K562 (cell line): ENCODE measurements around the gene RGS3. TPM values are rescaled to one million over a fixed set of nuclear protein-coding genes. Genes with fewer than 3 reads are reported as not detected.

Source experiments
- ATAC-seq: fragments of 200-7000 bp; cut with Tn5 transposase; 3 replicates; pipeline ENCODE4 v1.9.1; 2020; ENCODE audit warnings: moderate library complexity
- BruUV-seq: library from RNA; stranded (reverse); fragments of 400-500 nt; replicated peaks from 2 replicates; lab custom pipeline; 2021; lab: Mats Ljungman, UMichigan
- CTCF ChIA-PET: fragments of 300-600 bp; formaldehyde crosslinking; extraction: SDS; loops from one replicate; lab custom pipeline; 2021; ENCODE audit warnings: low intra/inter-chr PET ratio; lab: Yijun Ruan, JAX
- POLR2A ChIA-PET: fragments of 300-600, 350-650 bp; sonication (Branson Sonifier 250); formaldehyde crosslinking; extraction: SDS; loops from one replicate; lab custom pipeline; 2021; ENCODE audit warnings: antibody characterized with exemption, inconsistent platforms; lab: Yijun Ruan, JAX
- DNase-seq, 4 experiments: peaks; one replicate each; pipeline versions ENCODE4 v3.0.0 to v3.0.0-alpha.2; 2011 to 2018; ENCODE audit warnings: low spot score in 3 of 4, mixed read lengths in 3 of 4; ENCODE audit errors: extremely low read depth in 1 of 4
- FAIRE-seq: peaks from 2 replicates; lab custom pipeline; 2011; peaks lifted over from hg19 to GRCh38; lab: Jason Lieb, UNC
- H2AFZ ChIP-seq: 2 replicates; pipeline ENCODE4 v1.6.0; 2011; ENCODE audit warnings: low read depth, low read length, control low read depth, inconsistent platforms
- H3K27ac ChIP-seq: fragments of 200-600 bp; 3 replicates; pipeline ENCODE4 v1.8.0; 2011; ENCODE audit warnings: low read depth, mild to moderate bottlenecking, control low read depth, inconsistent platforms, low read length, moderate library complexity, mixed read lengths; ENCODE audit errors: extremely low read depth
- H3K27me3 ChIP-seq, 2 experiments: fragments of 300-600 bp in 1 of 2; 2 replicates in 1 of 2; 3 replicates in 1 of 2; pipeline versions ENCODE4 v1.6.0 to v1.8.0; 2011; ENCODE audit warnings: inconsistent platforms in 2 of 2, low read length in 2 of 2, mild to moderate bottlenecking in 1 of 2, mixed read lengths in 1 of 2, moderate library complexity in 1 of 2; ENCODE audit not compliant: control insufficient read depth in 2 of 2, insufficient read depth in 2 of 2
- H3K36me3 ChIP-seq: fragments of 300-600 bp; 3 replicates; pipeline ENCODE4 v1.8.0; 2011; ENCODE audit warnings: mild to moderate bottlenecking, low read length, inconsistent platforms; ENCODE audit not compliant: control insufficient read depth, insufficient read depth
- H3K4me1 ChIP-seq, 2 experiments: fragments of 200-600 bp in 1 of 2; replicated peaks in 1 of 2; 2 replicates in 1 of 2; 3 replicates in 1 of 2; pipeline versions ENCODE4 v1.5.1 to v1.8.0; 2011; ENCODE audit warnings: inconsistent platforms in 2 of 2, low read length in 2 of 2, mild to moderate bottlenecking in 1 of 2, mixed read lengths in 1 of 2, moderate library complexity in 1 of 2; ENCODE audit not compliant: control insufficient read depth in 2 of 2, insufficient read depth in 2 of 2
- H3K4me2 ChIP-seq: 2 replicates; pipeline ENCODE4 v1.6.1; 2011; ENCODE audit warnings: low read length, control low read depth, inconsistent platforms, mixed read lengths; ENCODE audit not compliant: insufficient read depth
- H3K4me3 ChIP-seq: fragments of 200-600 bp; sonication (generic), shearing (Covaris generic); 2 replicates; pipeline ENCODE4 v1.5.1; 2016; ENCODE audit warnings: control low read depth, inconsistent platforms
- H3K79me2 ChIP-seq: fragments of 200-600 bp; 3 replicates; pipeline ENCODE4 v1.8.0; 2011; ENCODE audit warnings: low read length, inconsistent platforms; ENCODE audit not compliant: control insufficient read depth, insufficient read depth
- H3K9ac ChIP-seq, 2 experiments: 2 replicates each; pipeline versions ENCODE4 v1.6.0 to v1.6.1; 2011; ENCODE audit warnings: low read depth in 2 of 2, low read length in 2 of 2, control low read depth in 1 of 2, inconsistent platforms in 1 of 2, mild to moderate bottlenecking in 1 of 2, mixed read lengths in 1 of 2; ENCODE audit not compliant: insufficient read depth in 1 of 2
- H3K9me1 ChIP-seq: one replicate; pipeline ENCODE4 v1.6.0; 2011; ENCODE audit warnings: inconsistent platforms, mild to moderate bottlenecking, low read length, moderate library complexity; ENCODE audit not compliant: control insufficient read depth, insufficient read depth
- H3K9me3 ChIP-seq: replicated peaks from 2 replicates; pipeline ENCODE4 v1.5.1; 2011; ENCODE audit warnings: low read depth, low read length, inconsistent platforms; ENCODE audit not compliant: control insufficient read depth, insufficient read depth
- H4K20me1 ChIP-seq: replicated peaks from 2 replicates; pipeline ENCODE4 v1.6.1; 2011; ENCODE audit warnings: low read length, inconsistent platforms, mixed read lengths; ENCODE audit not compliant: control insufficient read depth, insufficient read depth
- BRD9 ChIP-seq: fragments of 450-650 bp; IDR thresholded peaks from 2 replicates; pipeline ENCODE4 v1.6.1; 2018; ENCODE audit warnings: low read depth; ENCODE audit not compliant: partially characterized antibody
- CBX5 ChIP-seq: IDR thresholded peaks from 2 replicates; pipeline ENCODE4 v1.6.1; 2014; ENCODE audit warnings: low read depth, borderline replicate concordance
- CBX8 ChIP-seq: fragments of 200-600 bp; sonication (generic); IDR thresholded peaks from 2 replicates; pipeline ENCODE4 v1.6.1; 2012; ENCODE audit warnings: borderline replicate concordance, mixed run types, low read depth, mild to moderate bottlenecking, moderate library complexity, mixed read lengths, low read length, control low read depth, inconsistent platforms; ENCODE audit not compliant: poor library complexity, severe bottlenecking; ENCODE audit errors: extremely low read depth
- DIDO1 ChIP-seq: fragments of 450-650 bp; IDR thresholded peaks from 2 replicates; pipeline ENCODE4 v1.6.1; 2016; ENCODE audit warnings: low read depth, missing biosample characterization, missing genetic modification characterization
- ELF2 ChIP-seq: fragments of 250-450 bp; sonication (Bioruptor Pico); IDR thresholded peaks from 2 replicates; pipeline ENCODE4 v1.5.0; 2021; ENCODE audit warnings: mild to moderate bottlenecking
- EP400 ChIP-seq: fragments of 450-650 bp; IDR thresholded peaks from 2 replicates; pipeline ENCODE4 v1.6.1; 2017; ENCODE audit warnings: antibody characterized with exemption, mild to moderate bottlenecking, moderate library complexity
- KDM1A ChIP-seq, 2 experiments: fragments of 450-650 bp; IDR thresholded peaks; 2 replicates each; pipeline ENCODE4 v1.6.1; 2016; ENCODE audit warnings: mild to moderate bottlenecking in 2 of 2
- KHSRP ChIP-seq: fragments of 450-650 bp; IDR thresholded peaks from 2 replicates; pipeline ENCODE4 v1.6.1; 2017
- MEF2A ChIP-seq: IDR thresholded peaks from 2 replicates; pipeline ENCODE4 v1.6.1; 2011; ENCODE audit warnings: low read depth, mild to moderate bottlenecking, low read length, moderate library complexity; ENCODE audit not compliant: control insufficient read depth
- NUFIP1 ChIP-seq: fragments of 450-650 bp; IDR thresholded peaks from 2 replicates; pipeline ENCODE4 v1.6.1; 2018; ENCODE audit not compliant: partially characterized antibody
- PPARD ChIP-seq: fragments of 250-450 bp; sonication (Bioruptor Pico); IDR thresholded peaks from 2 replicates; pipeline ENCODE4 v1.8.0; 2022; ENCODE audit warnings: inconsistent platforms, mild to moderate bottlenecking, moderate library complexity
- SIN3A ChIP-seq, 2 experiments: fragments of 150-350 bp in 1 of 2; IDR thresholded peaks; 2 replicates each; pipeline ENCODE4 v1.6.1; 2011 to 2016; ENCODE audit warnings: borderline replicate concordance in 2 of 2, low read depth in 2 of 2, low read length in 2 of 2, mild to moderate bottlenecking in 2 of 2, moderate library complexity in 2 of 2; ENCODE audit not compliant: control insufficient read depth in 1 of 2
- SMARCA4 ChIP-seq: fragments of 450-650 bp; IDR thresholded peaks from 2 replicates; pipeline ENCODE4 v1.6.1; 2016
- TFAM ChIP-seq: fragments of 250-450 bp; sonication (Bioruptor Pico); conservative IDR thresholded peaks from 2 replicates; pipeline ENCODE4 v1.5.0; 2021; ENCODE audit warnings: mild to moderate bottlenecking, moderate library complexity
- TRIM24 ChIP-seq, 2 experiments: fragments of 450-650 bp; IDR thresholded peaks; 2 replicates each; pipeline ENCODE4 v1.6.1; 2016
- ZC3H8 ChIP-seq: fragments of 450-650 bp; IDR thresholded peaks from 2 replicates; pipeline ENCODE4 v1.6.1; 2017
- ZNF274 ChIP-seq: IDR thresholded peaks from 2 replicates; pipeline ENCODE4 v1.6.1; 2011; ENCODE audit warnings: low read depth, mild to moderate bottlenecking, low read length, moderate library complexity, borderline replicate concordance
- WGBS: fragments of 100-300 bp; shearing (Covaris generic); methylation state at CpG from one replicate; pipeline ENCODE4 v1.1.6; 2016; ENCODE audit warnings: low coverage, mixed read lengths; ENCODE audit not compliant: insufficient coverage; ENCODE audit errors: missing lambda C conversion rate; 5-methylcytosine and 5-hydroxymethylcytosine counted together
- in situ Hi-C: fragments of 300-500 bp; cut with MboI; formaldehyde crosslinking; loops from 4 replicates; pipeline ENCODE4 v1.15.0; 2018; ENCODE audit warnings: inconsistent platforms, mixed read lengths
- intact Hi-C: fragments of 100-400 bp; cut with micrococcal nuclease; formaldehyde crosslinking; loops from 2 replicates; pipeline ENCODE4 v1.14.2; 2022
- polyA plus RNA-seq, 8 experiments: library from polyadenylated mRNA; depleted of rRNA in 4 of 8; stranded (reverse) in 5 of 8; unstranded in 3 of 8; fragments of >200 nt; fragmentation: Nextera tagmentation in 2 of 8; fragmentation: Illumina TruSeq in 1 of 8; extraction: Ambion mirVana in 2 of 8; extraction: Trizol in 1 of 8; gene quantifications; 2 replicates each; pipeline versions ENCODE4 v1.2.1 to v1.2.3, GENCODE V29; 2011 to 2014; ENCODE audit warnings: inconsistent platforms in 1 of 8, missing spikeins in 1 of 8
- total RNA-seq, 7 experiments: library from RNA; depleted of rRNA in 6 of 7; stranded (reverse); fragments of >200 nt in 6 of 7; fragmentation: Illumina TruSeq in 2 of 7; extraction: Trizol in 2 of 7; gene quantifications; 2 replicates each; pipeline versions ENCODE4 v1.2.1 to v1.2.3, GENCODE V29; 2011 to 2021; ENCODE audit warnings: low replicate concordance in 1 of 7
- TF ChIP-seq, protein P1 (sequence below): fragments of 200-800 bp; sonication (Bioruptor generic); IDR thresholded peaks from 2 replicates; pipeline ENCODE4 v1.6.1; 2017; ENCODE audit warnings: missing genetic modification characterization, missing compliant biosample characterization

The RGS3 gene
- total and polyA plus RNA-seq, 9 of the 15 experiments (the other 6 are each of a cell fraction or from before 2014, with no cell fraction given): 0.08 to 2.9 (median 0.95) TPM

DNA sequence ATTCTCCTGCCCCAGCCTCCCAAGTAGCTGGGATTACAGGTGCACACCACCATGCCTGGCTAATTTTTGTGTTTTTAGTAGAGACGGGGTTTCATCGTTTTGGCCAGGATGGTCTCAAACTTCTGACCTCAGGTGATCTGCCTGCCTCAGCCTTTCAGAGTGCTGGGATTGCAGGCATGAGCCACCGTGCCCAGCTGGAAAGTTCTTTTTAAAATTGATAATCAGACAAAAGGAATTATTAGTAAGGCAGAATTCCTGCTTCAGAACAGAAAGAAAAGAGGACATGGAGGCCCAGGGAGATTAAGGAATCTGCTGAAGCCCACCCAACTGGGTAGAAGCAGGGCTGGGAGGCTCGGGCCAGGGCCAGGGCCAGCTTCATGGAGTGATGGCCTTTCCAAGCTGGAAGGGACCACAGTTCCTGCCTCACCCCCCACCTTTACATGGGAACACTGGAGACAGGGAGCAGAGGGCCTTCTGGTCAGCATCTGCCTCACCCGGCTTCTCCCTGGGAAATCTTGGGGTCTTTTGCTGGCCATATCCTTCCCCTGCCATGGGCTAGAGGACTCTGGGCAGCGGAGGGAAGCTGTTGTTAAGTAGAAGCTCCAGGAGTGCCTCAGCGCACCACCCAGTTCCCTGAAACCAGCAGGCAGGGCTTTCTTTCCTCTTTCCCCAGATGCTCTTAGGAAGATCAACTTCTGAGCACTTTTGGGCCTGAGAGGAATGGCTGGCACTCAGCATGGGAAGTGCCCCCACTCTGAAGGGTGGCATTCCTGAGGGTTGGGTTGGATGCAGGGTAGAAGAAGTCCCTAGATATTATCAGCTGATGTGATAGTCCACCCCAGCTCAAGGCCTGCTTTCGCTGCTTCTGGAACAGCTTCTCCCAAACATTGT is 70.1 kb downstream of the RGS3 start:
- no peak for DNase-seq
- in situ Hi-C loops (no loop called here), intact Hi-C loops (no loop called here)
- no peaks in the 10 kb centered on the region for H3K9me3 ChIP-seq
- no peaks in the 10 kb centered on the region for H3K36me3 ChIP-seq
- H3K79me2 ChIP-seq: no peaks in the 10 kb centered on the region
- CTCF ChIA-PET: no interaction called here
- no peak overlapping the region for H3K9ac ChIP-seq
- H3K4me1 ChIP-seq: peaks cover 0 to 8% of the 10 kb centered on the region in 2 experiments; a peak in 2 of 5 replicates
- H2AFZ ChIP-seq: no peak overlapping the region
- 13% methylated on average over 8 of the region's 8 CpGs for WGBS
- H3K27ac ChIP-seq: no peak overlapping the region
- POLR2A ChIA-PET: interaction anchor here (0.7 to 1.4 kb wide), 3 partner anchors 9 to 50 kb away, joined by 3 to 4 read pairs (median 3); no protein-coding TSS in a partner anchor
- no TSS peak for BruUV-seq
- no peak overlapping the region for H3K4me2 ChIP-seq
- TF ChIP-seq TFAM: no peak
- no peak for TF ChIP-seq TRIM24 (IDR thresholded peaks at IDR 0.05)
- no peak for TF ChIP-seq EP400
- TF ChIP-seq, protein P1, sequence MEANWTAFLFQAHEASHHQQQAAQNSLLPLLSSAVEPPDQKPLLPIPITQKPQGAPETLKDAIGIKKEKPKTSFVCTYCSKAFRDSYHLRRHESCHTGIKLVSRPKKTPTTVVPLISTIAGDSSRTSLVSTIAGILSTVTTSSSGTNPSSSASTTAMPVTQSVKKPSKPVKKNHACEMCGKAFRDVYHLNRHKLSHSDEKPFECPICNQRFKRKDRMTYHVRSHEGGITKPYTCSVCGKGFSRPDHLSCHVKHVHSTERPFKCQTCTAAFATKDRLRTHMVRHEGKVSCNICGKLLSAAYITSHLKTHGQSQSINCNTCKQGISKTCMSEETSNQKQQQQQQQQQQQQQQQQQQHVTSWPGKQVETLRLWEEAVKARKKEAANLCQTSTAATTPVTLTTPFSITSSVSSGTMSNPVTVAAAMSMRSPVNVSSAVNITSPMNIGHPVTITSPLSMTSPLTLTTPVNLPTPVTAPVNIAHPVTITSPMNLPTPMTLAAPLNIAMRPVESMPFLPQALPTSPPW (CRISPR knock-in tag): no peak
- TF ChIP-seq MEF2A: no peak
- TF ChIP-seq KHSRP: no peak
- TF ChIP-seq CBX5: no peak
- no peak for TF ChIP-seq SIN3A (IDR thresholded peaks at IDR 0.05; ENCODE audit: borderline replicate concordance in 2 of 2, control insufficient read depth in 1 of 2, low read depth in 2 of 2, low read length in 2 of 2)
- TF ChIP-seq ELF2 (CRISPR knock-in tag): no peak
- TF ChIP-seq SMARCA4: no peak
- TF ChIP-seq NUFIP1: no peak
- no peak for TF ChIP-seq ZC3H8
- TF ChIP-seq BRD9: no peak
- no peak for TF ChIP-seq DIDO1 (tag)
- TF ChIP-seq CBX8: no peak
- no peak for TF ChIP-seq KDM1A (IDR thresholded peaks at IDR 0.05)
- no peak for TF ChIP-seq ZNF274
- TF ChIP-seq PPARD (CRISPR knock-in tag): no peak
- FAIRE-seq: no peak
- ATAC-seq: no peak
- no peaks in the 10 kb centered on the region; the same call in 1 of the 2 replicates for H4K20me1 ChIP-seq
- no peak overlapping the region for H3K4me3 ChIP-seq
- no peaks in the 10 kb centered on the region for H3K9me1 ChIP-seq
- peaks cover 30 to 36% of the 10 kb centered on the region in 2 experiments for H3K27me3 ChIP-seq
